Aorta (tissue), 5 donors: ENCODE measurements around the gene FOXN3. TPM values are rescaled to one million over a fixed set of nuclear protein-coding genes. Genes with fewer than 3 reads are reported as not detected.

ENCODE experiments used
- ATAC-seq: fragments of 200-7000 bp; cut with Tn5 transposase; one replicate; pipeline ENCODE4 v1.9.1; 2022; ENCODE audit warnings: moderate library complexity; ENCODE audit not compliant: low FRiP score
- DNase-seq, 2 donors: peaks; one replicate each; pipeline ENCODE4 v3.0.0-alpha.2; 2020
- H3K27ac ChIP-seq, 2 donors: one replicate each; pipeline ENCODE4 v1.5.1; 2013; ENCODE audit warnings: low read length in 2 of 2, mild to moderate bottlenecking in 2 of 2, moderate library complexity in 2 of 2, control low read depth in 1 of 2, inconsistent platforms in 1 of 2, low read depth in 1 of 2
- H3K27me3 ChIP-seq, 2 donors: one replicate each; pipeline ENCODE4 v1.6.1; 2013; ENCODE audit warnings: control low read depth in 1 of 2, low read length in 1 of 2, mild to moderate bottlenecking in 1 of 2, moderate library complexity in 1 of 2; ENCODE audit not compliant: insufficient read depth in 2 of 2, control insufficient read depth in 1 of 2
- H3K36me3 ChIP-seq, 2 donors: one replicate each; pipeline ENCODE4 v1.6.1; 2013; ENCODE audit warnings: control low read depth in 1 of 2, low read length in 1 of 2, mild to moderate bottlenecking in 1 of 2; ENCODE audit not compliant: insufficient read depth in 2 of 2, control insufficient read depth in 1 of 2
- H3K4me1 ChIP-seq, 2 donors: one replicate each; pipeline ENCODE4 v1.6.1; 2013; ENCODE audit warnings: low read length in 2 of 2, control low read depth in 1 of 2, mild to moderate bottlenecking in 1 of 2, moderate library complexity in 1 of 2; ENCODE audit not compliant: insufficient read depth in 2 of 2, control insufficient read depth in 1 of 2
- H3K4me3 ChIP-seq, 2 donors: one replicate each; pipeline ENCODE4 v1.5.1; 2013; ENCODE audit warnings: low read length in 2 of 2, control low read depth in 1 of 2, mild to moderate bottlenecking in 1 of 2
- H3K9me3 ChIP-seq: one replicate; pipeline ENCODE4 v1.6.1; 2013; ENCODE audit warnings: mild to moderate bottlenecking, low read length; ENCODE audit not compliant: control insufficient read depth
- WGBS, 2 donors: extraction: QIAGEN DNeasy Blood & Tissue Kit; methylation state at CpG; one replicate each; pipeline ENCODE4 v1.1.7; 2013; 5-methylcytosine and 5-hydroxymethylcytosine counted together
- intact Hi-C, 2 donors: fragments of 100-400 bp; cut with DNase I; formaldehyde crosslinking; loops; one replicate each; pipeline versions ENCODE4 v1.14.2 to v1.15.0; 2022
- polyA plus RNA-seq, 2 donors: library from polyadenylated mRNA; stranded (reverse); fragments of 200-250 nt; gene quantifications; one replicate each; pipeline ENCODE4 v1.2.3, GENCODE V29; 2013
- total RNA-seq, 2 donors: library from RNA; stranded (reverse); fragmentation: NEBNext Ultra II Directional; extraction: Animal tissue kit (Norgen Biotek cat#: 25700); gene quantifications; one replicate each; pipeline ENCODE4 v1.2.1, GENCODE V29; 2021
- donor health status: healthy with polysubstance abuse.
- donor health status: Bipolar disorder and iron deficiency.
- donor health status: DM: no; HTN: no; CAD: no.
- donor health status: DM: no; HTN: no; CAD: no.
- donor health status: DM: yes; HTN: yes; CAD: no.

FOXN3 gene
- total and polyA plus RNA-seq, 4 donors = 21.4 to 225 (median 101) TPM

GRCh38 chr14:89324501-89325298 lies 92.3 kb downstream of the FOXN3 start:
- Histone ChIP-seq H3K36me3 (no peaks in the 10 kb centered on the region), H3K9me3 (no peaks in the 10 kb centered on the region), H3K27ac (no peak overlapping the region), H3K4me3 (no peak overlapping the region), H3K27me3 (no peaks in the 10 kb centered on the region), H3K4me1 (no peaks in the 10 kb centered on the region)
- DNase-seq (no peak), ATAC-seq (no peak)
- intact Hi-C loops = no loop called here
- 90 to 93% methylated on average over 8 to 9 of the region's 9 CpGs for WGBS, 2 donors

- no peaks in the 10 kb centered on the region for H3K9me3 ChIP-seq
- H3K27ac ChIP-seq = no peak overlapping the region
- H3K36me3 ChIP-seq = no peaks in the 10 kb centered on the region
- intact Hi-C loops = no loop called here
- no peak for DNase-seq
- peaks cover 0 to 1% of the 10 kb centered on the region in 2 donors for H3K4me1 ChIP-seq
- H3K4me3 ChIP-seq = no peak overlapping the region
- WGBS, 2 donors = 75 to 77% methylated on average over 6 of the region's 6 CpGs
- ATAC-seq = no peak
- H3K27me3 ChIP-seq = no peaks in the 10 kb centered on the region
Observed at GRCh38 chr14:89320381-89321000, 96.5 kb downstream of the FOXN3 start.

GRCh38 chr14:89319687-89320086 lies 97.3 kb downstream of the FOXN3 start:
- H3K27me3 ChIP-seq = no peaks in the 10 kb centered on the region
- DNase-seq (no peak), ATAC-seq (no peak)
- H3K9me3 ChIP-seq = no peaks in the 10 kb centered on the region
- intact Hi-C loops = no loop called here
- peaks cover 0 to 3% of the 10 kb centered on the region in 2 donors for H3K4me1 ChIP-seq
- no peak overlapping the region for H3K4me3 ChIP-seq
- H3K27ac ChIP-seq = no peak overlapping the region
- 99 to 100% methylated on average over 4 of the region's 4 CpGs for WGBS, 2 donors
- no peaks in the 10 kb centered on the region for H3K36me3 ChIP-seq

GRCh38 chr14:89317051-89317691 lies 99.9 kb downstream of the FOXN3 start:
- peaks cover 0 to 3% of the 10 kb centered on the region in 2 donors for H3K4me1 ChIP-seq
- ATAC-seq (no peak), DNase-seq (no peak)
- H3K36me3 ChIP-seq = no peaks in the 10 kb centered on the region
- 87 to 95% methylated on average over 4 of the region's 4 CpGs for WGBS, 2 donors
- H3K27ac ChIP-seq = no peak overlapping the region
- no peak overlapping the region for H3K4me3 ChIP-seq
- no peaks in the 10 kb centered on the region for H3K9me3 ChIP-seq
- intact Hi-C loops = no loop called here
- no peaks in the 10 kb centered on the region for H3K27me3 ChIP-seq

GRCh38 chr14:89315493-89316470 lies 101.3 kb downstream of the FOXN3 start:
- Histone ChIP-seq H3K4me3 (no peak overlapping the region), H3K4me1 (peaks cover 0 to 3% of the 10 kb centered on the region in 2 donors), H3K27ac (no peak overlapping the region), H3K9me3 (no peaks in the 10 kb centered on the region), H3K36me3 (no peaks in the 10 kb centered on the region), H3K27me3 (no peaks in the 10 kb centered on the region)
- WGBS, 2 donors = 73 to 84% methylated on average over 10 of the region's 10 CpGs
- no peak for DNase-seq
- intact Hi-C loops = no loop called here
- no peak for ATAC-seq

- H3K4me1 ChIP-seq = peaks cover 0 to 3% of the 10 kb centered on the region in 2 donors
- H3K4me3 ChIP-seq = no peak overlapping the region
- no peaks in the 10 kb centered on the region for H3K9me3 ChIP-seq
- WGBS, 2 donors = 86 to 95% methylated on average over 2 of the region's 2 CpGs
- no peak for ATAC-seq
- no peaks in the 10 kb centered on the region for H3K36me3 ChIP-seq
- DNase-seq = no peak
- intact Hi-C loops = no loop called here
- no peak overlapping the region for H3K27ac ChIP-seq
- H3K27me3 ChIP-seq = no peaks in the 10 kb centered on the region
Observed at GRCh38 chr14:89314274-89314673, 102.8 kb downstream of the FOXN3 start.

- Histone ChIP-seq H3K4me3 (no peak overlapping the region), H3K4me1 (peaks cover 0 to 3% of the 10 kb centered on the region in 2 donors), H3K36me3 (no peaks in the 10 kb centered on the region), H3K27me3 (no peaks in the 10 kb centered on the region), H3K27ac (no peak overlapping the region), H3K9me3 (no peaks in the 10 kb centered on the region)
- no peak for ATAC-seq
- intact Hi-C loops = no loop called here
- WGBS, 2 donors = 97 to 98% methylated on average over 5 of the region's 5 CpGs
- no peak for DNase-seq
Observed at GRCh38 chr14:89312932-89313331, 104.1 kb downstream of the FOXN3 start.

- no peak overlapping the region for H3K27ac ChIP-seq
- ATAC-seq (no peak), DNase-seq (no peak)
- H3K4me3 ChIP-seq = no peak overlapping the region
- intact Hi-C loops = no loop called here
- WGBS, 2 donors = 86% methylated on average over 9 of the region's 9 CpGs
- no peaks in the 10 kb centered on the region for H3K36me3 ChIP-seq
- no peaks in the 10 kb centered on the region for H3K9me3 ChIP-seq
- H3K27me3 ChIP-seq = no peaks in the 10 kb centered on the region
- peaks cover 0 to 2% of the 10 kb centered on the region in 2 donors for H3K4me1 ChIP-seq
Observed at GRCh38 chr14:89310211-89310610, 106.8 kb downstream of the FOXN3 start.
